SU-DHL-6 (cell line): ENCODE data around the gene ZNF708.
"Not testable (repeated sequence)": the region's sequence is repeated elsewhere in the genome, so short reads cannot be mapped to it uniquely, and the experiment has no call there.

Experiments used
- H2AFZ ChIP-seq: fragments of 200-600 bp; sonication (generic); 2 replicates; pipeline ENCODE4 v1.6.1; 2014; ENCODE audit warnings: low read depth, mild to moderate bottlenecking, moderate library complexity, mixed read lengths, antibody characterized with exemption, low read length; ENCODE audit not compliant: severe bottlenecking
- H3F3A ChIP-seq: fragments of 200-600 bp; shearing (Covaris generic); 2 replicates; pipeline ENCODE4 v1.6.0; 2016; ENCODE audit warnings: antibody characterized with exemption, mild to moderate bottlenecking; ENCODE audit not compliant: insufficient read depth
- H3K27ac ChIP-seq: fragments of 200-600 bp; sonication (generic); 2 replicates; pipeline ENCODE4 v1.5.1; 2016; ENCODE audit warnings: low read depth, mild to moderate bottlenecking, low read length, moderate library complexity, mixed read lengths
- H3K27me3 ChIP-seq: fragments of 200-600 bp; sonication (generic), shearing (Covaris generic); 2 replicates; pipeline ENCODE4 v1.6.0; 2014; ENCODE audit warnings: mild to moderate bottlenecking, low read length
- H3K36me3 ChIP-seq: fragments of 200-600 bp; sonication (generic); 2 replicates; pipeline ENCODE4 v1.6.1; 2014; ENCODE audit warnings: mild to moderate bottlenecking, low read length, mixed read lengths
- H3K4me2 ChIP-seq: fragments of 300-600, 200-600 bp; shearing (Covaris generic), sonication (generic); 2 replicates; pipeline ENCODE4 v1.6.0; 2014; ENCODE audit warnings: low read length, low read depth, mild to moderate bottlenecking; ENCODE audit not compliant: poor library complexity, severe bottlenecking
- H3K4me3 ChIP-seq: fragments of 200-600 bp; sonication (generic); 2 replicates; pipeline ENCODE4 v1.5.1; 2014; ENCODE audit warnings: antibody characterized with exemption, low read length, mild to moderate bottlenecking, mixed read lengths; ENCODE audit not compliant: insufficient read depth, poor library complexity, severe bottlenecking
- H3K79me2 ChIP-seq: fragments of 200-600 bp; sonication (generic); 2 replicates; pipeline ENCODE4 v1.6.1; 2014; ENCODE audit warnings: mild to moderate bottlenecking, low read length, moderate library complexity; ENCODE audit not compliant: insufficient read depth
- H3K9ac ChIP-seq: fragments of 200-600 bp; sonication (generic); 2 replicates; pipeline ENCODE4 v1.7.0; 2014; ENCODE audit warnings: mild to moderate bottlenecking, low read length
- H3K9me2 ChIP-seq: fragments of 200-600 bp; sonication (generic); replicated peaks from 2 replicates; pipeline ENCODE4 v1.6.1; 2014; ENCODE audit warnings: low read length; ENCODE audit not compliant: insufficient read depth
- H3K9me3 ChIP-seq: fragments of 200-600 bp; sonication (generic); 2 replicates; pipeline ENCODE4 v1.6.1; 2014; ENCODE audit warnings: low read length, mixed read lengths; ENCODE audit not compliant: insufficient read depth
- H4K20me1 ChIP-seq: fragments of 200-600 bp; sonication (generic); 2 replicates; pipeline ENCODE4 v1.6.1; 2014; ENCODE audit warnings: low read depth, mild to moderate bottlenecking, antibody characterized with exemption, low read length, moderate library complexity, mixed read lengths
- EZH2phosphoT487 ChIP-seq: fragments of 200-600 bp; sonication (generic), shearing (Covaris generic); conservative IDR thresholded peaks from 2 replicates; pipeline ENCODE4 v1.6.1; 2018; ENCODE audit warnings: mild to moderate bottlenecking, antibody characterized with exemption, low read length, moderate library complexity, mixed read lengths
- TF ChIP-seq, protein P1 (sequence below): fragments of 200-600 bp; sonication (generic); IDR thresholded peaks from one replicate; pipeline ENCODE4 v1.5.1; 2017; ENCODE audit warnings: antibody characterized with exemption, mild to moderate bottlenecking, low read length, moderate library complexity; ENCODE audit not compliant: insufficient read depth, poor library complexity, severe bottlenecking

Gene ZNF708

DNA sequence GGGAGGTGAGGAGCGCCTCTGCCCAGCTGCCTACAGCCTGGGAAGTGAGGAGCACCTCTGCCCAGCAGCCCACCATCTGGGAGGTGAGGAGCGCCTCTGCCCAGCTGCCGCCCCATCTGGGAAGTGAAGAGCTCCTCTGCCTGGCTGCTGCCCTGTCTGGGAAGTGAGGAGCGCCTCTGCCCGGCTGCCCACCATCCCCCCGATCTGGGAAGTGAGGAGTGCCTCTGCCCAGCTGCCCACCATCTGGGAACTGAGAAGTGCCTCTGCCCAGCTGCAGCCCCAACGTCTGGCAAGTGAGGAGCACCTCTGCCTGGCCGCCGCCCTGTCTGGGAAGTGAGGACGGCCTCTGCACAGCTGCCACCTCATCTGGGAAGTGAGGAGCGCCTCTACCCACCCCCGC, 64.3 kb downstream of the ZNF708 start:
- no peak overlapping the region for H3K4me3 ChIP-seq
- H3K4me2 ChIP-seq, result no peak overlapping the region
- H3F3A ChIP-seq, result no peaks in the 10 kb centered on the region
- peaks cover 3% of the 10 kb centered on the region; the same call in 1 of the 2 replicates for H3K9me3 ChIP-seq
- H3K9me2 ChIP-seq, result no peaks in the 10 kb centered on the region
- H3K27me3 ChIP-seq, result no peaks in the 10 kb centered on the region
- H4K20me1 ChIP-seq, result no peaks in the 10 kb centered on the region
- no peak overlapping the region for H3K9ac ChIP-seq
- TF ChIP-seq EZH2phosphoT487, result no peak
- TF ChIP-seq, protein P1, sequence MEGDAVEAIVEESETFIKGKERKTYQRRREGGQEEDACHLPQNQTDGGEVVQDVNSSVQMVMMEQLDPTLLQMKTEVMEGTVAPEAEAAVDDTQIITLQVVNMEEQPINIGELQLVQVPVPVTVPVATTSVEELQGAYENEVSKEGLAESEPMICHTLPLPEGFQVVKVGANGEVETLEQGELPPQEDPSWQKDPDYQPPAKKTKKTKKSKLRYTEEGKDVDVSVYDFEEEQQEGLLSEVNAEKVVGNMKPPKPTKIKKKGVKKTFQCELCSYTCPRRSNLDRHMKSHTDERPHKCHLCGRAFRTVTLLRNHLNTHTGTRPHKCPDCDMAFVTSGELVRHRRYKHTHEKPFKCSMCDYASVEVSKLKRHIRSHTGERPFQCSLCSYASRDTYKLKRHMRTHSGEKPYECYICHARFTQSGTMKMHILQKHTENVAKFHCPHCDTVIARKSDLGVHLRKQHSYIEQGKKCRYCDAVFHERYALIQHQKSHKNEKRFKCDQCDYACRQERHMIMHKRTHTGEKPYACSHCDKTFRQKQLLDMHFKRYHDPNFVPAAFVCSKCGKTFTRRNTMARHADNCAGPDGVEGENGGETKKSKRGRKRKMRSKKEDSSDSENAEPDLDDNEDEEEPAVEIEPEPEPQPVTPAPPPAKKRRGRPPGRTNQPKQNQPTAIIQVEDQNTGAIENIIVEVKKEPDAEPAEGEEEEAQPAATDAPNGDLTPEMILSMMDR, result no peak
- H3K27ac ChIP-seq, result no peak overlapping the region
- no peak overlapping the region for H2AFZ ChIP-seq
- no peaks in the 10 kb centered on the region for H3K79me2 ChIP-seq
- no peaks in the 10 kb centered on the region for H3K36me3 ChIP-seq

DNA sequence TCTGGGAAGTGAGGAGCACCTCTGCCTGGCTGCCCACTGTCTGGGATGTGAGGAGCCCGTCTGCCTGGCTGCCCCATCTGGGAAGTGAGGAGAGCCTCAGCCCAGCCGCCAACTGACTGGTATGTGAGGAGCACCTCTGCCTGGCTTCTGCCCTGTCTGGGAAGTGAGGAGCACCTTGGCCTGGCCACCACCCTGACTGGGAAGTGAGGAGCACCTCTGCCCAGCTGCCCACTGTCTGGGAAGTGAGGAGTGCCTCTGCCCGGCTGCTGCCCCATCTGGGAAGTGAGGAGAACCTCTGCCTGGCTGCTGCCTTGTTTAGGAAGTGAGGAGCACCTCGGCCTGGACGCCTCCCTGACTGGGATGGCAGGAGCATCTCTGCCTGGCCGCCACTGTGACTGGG, 64.8 kb downstream of the ZNF708 start:
- H2AFZ ChIP-seq, result no peak overlapping the region
- H3K9ac ChIP-seq, result no peak overlapping the region
- no peaks in the 10 kb centered on the region for H3K79me2 ChIP-seq
- TF ChIP-seq EZH2phosphoT487, result no peak
- TF ChIP-seq, protein P1, result no peak
- no peaks in the 10 kb centered on the region for H3K36me3 ChIP-seq
- H3K27me3 ChIP-seq, result no peaks in the 10 kb centered on the region
- no peak overlapping the region for H3K4me3 ChIP-seq
- H3K9me3 ChIP-seq, result peaks cover 3% of the 10 kb centered on the region; the same call in 1 of the 2 replicates
- H3K27ac ChIP-seq, result no peak overlapping the region
- H3F3A ChIP-seq, result no peaks in the 10 kb centered on the region
- no peaks in the 10 kb centered on the region for H4K20me1 ChIP-seq
- H3K9me2 ChIP-seq, result no peaks in the 10 kb centered on the region
- no peak overlapping the region for H3K4me2 ChIP-seq

DNA sequence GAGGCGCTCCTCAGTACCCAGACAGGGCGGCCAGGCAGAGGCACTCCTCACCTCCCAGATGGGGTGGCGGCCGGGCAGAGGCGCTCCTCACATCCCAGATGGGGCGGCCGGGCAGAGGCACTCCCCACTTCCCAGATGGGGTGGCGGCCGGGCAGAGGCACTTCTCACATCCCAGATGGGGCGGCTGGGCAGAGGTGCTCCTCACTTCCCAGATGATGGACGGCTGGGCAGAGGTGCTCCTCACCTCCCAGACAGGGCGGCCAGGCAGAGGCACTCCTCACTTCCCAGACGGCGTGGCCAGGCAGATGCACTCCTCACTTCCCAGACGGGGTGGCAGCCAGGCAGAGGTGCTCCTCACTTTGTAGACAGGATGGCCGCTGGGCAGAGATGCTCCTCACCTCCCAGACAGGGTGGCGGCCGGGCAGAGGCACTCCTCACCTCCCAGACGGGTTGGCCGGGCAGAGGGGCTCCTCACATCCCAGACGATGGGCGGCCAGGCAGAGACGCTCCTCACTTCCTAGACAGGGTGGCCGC, 68.3 kb downstream of the ZNF708 start:
- H3K4me3 ChIP-seq, H3K27ac ChIP-seq, H3F3A ChIP-seq, H3K27me3 ChIP-seq, H3K36me3 ChIP-seq, H3K79me2 ChIP-seq, H3K9me2 ChIP-seq, H4K20me1 ChIP-seq, H3K9me3 ChIP-seq, H3K4me2 ChIP-seq, H3K9ac ChIP-seq, H2AFZ ChIP-seq: not testable (repeated sequence)

- Histone ChIP-seq H3K27ac (no peak overlapping the region), H3K9ac (no peak overlapping the region), H3K27me3 (no peaks in the 10 kb centered on the region), H3K4me3 (no peak overlapping the region), H2AFZ (no peak overlapping the region), H4K20me1 (no peaks in the 10 kb centered on the region), H3K9me2 (no peaks in the 10 kb centered on the region), H3K36me3 (no peaks in the 10 kb centered on the region), H3F3A (no peaks in the 10 kb centered on the region), H3K4me2 (no peak overlapping the region), H3K9me3 (peaks cover 3% of the 10 kb centered on the region; the same call in 1 of the 2 replicates), H3K79me2 (no peaks in the 10 kb centered on the region)
- TF ChIP-seq, protein P1, result no peak
- TF ChIP-seq EZH2phosphoT487, result no peak
These were observed 68.9 kb downstream of the ZNF708 start for GRCh38 chr19:21260164-21260847.

DNA sequence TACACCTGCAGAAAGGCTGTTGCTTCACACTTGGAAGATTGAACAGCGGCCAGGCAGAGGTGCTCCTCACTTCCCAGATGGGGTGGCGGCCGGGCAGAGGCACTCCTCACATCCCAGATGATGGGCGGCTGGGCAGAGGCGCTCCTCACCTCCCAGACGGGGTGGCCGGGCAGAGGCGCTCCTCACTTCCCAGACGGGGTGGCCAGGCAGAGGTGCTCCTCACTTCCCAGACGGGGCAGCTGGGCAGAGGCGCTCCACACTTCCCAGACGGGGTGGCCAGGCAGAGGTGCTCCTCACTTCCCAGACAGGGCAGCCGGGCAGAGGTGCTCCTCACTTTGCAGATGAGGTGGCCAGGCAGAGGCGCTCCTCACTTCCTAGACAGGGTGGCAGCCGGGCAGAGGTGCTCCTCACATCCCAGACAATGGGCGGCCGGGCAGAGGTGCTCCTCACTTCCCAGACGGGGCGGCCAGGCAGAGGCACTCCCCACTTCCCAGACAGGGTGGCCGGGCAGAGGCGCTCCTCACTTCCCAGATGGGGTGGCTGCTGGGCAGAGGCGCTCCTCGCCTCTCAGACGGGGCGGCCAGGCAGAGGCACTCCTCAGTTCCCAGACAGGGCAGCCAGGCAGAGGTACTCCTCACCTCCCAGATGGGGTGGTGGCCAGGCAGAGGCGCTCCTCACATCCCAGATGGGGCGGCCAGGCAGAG, 69.6 kb downstream of the ZNF708 start:
- H3K27me3 ChIP-seq, H3K79me2 ChIP-seq, H3K9me3 ChIP-seq, H3K4me3 ChIP-seq, H3K9ac ChIP-seq, H4K20me1 ChIP-seq, H3K9me2 ChIP-seq, H3F3A ChIP-seq, H3K27ac ChIP-seq, H3K36me3 ChIP-seq, H2AFZ ChIP-seq, H3K4me2 ChIP-seq: not testable (repeated sequence)
